Amniotic epithelial cell (primary cell): ENCODE measurements around the gene SLC66A2.

Source experiments
- DNase-seq: peaks from one replicate; pipeline ENCODE4 v3.0.0-alpha.2; 2010; ENCODE audit warnings: low read depth

The SLC66A2 gene

DNA sequence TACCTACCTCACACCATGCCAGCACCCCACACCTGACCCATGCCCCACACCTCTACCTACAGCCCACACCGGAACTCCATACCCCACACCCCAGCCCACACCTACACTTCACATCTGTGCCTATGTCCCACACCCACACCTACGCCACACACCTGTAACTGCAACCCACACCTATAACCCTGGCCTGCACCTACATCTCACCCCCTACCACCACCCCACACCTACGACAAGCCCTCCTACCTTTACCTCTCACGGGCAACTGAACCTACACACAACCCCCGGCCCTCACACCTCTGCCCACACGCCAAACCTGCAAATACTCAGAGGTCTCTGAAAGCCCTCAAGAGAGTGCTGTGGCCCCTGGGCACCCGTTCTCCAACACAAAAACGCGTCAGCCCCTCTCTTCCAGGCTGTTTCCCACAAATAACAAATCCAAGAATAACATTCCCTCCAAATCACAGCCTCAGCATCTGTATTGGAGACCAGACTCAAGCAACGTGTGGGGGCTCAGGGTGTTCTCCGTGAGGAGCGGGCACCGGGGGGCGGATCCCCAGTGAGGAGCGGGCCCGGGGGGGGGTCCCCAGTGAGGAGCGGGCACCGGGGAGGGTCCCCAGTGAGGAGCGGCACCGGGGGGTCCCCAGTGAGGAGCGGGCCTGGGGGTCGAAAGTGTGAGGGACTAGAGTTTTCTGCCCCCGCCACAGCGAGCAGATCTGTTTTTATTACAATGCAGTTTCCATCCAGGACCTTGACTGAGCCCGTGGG, 33.4 kb downstream of the SLC66A2 start:
- DNase-seq: no peak

DNA sequence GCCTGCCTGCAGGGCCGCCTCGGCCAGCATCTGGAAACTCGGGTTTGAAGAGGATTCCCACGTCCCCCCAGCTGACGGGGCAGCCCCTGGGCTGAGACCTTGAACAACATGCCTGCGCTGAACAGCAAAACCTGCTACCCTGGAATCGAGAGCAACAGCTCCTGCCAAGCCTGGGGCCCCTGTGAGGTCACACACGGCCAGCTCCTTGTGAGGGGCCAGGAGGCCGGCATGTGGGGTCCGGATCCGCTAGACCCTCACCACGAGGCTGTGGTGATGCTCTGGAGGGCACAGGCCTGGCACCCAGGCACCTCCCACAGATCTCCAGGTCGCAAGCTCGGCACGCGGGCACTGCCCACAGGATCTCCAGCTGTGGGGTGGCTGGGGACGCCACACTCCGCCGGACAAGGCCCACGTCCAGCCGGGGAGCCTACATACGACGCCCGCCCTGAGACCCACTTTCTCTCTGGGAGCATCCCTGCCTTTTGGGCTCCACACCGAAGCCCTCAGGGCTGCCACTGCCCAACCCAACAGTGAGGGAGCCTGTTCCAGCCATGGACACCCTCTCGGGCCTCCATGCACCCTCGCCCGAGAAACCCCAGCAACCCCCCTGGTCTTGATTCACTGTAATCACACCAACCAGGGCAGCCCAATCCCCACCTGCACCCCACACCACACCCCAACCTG, 34.1 kb downstream of the SLC66A2 start:
- DNase-seq: no peak

DNA sequence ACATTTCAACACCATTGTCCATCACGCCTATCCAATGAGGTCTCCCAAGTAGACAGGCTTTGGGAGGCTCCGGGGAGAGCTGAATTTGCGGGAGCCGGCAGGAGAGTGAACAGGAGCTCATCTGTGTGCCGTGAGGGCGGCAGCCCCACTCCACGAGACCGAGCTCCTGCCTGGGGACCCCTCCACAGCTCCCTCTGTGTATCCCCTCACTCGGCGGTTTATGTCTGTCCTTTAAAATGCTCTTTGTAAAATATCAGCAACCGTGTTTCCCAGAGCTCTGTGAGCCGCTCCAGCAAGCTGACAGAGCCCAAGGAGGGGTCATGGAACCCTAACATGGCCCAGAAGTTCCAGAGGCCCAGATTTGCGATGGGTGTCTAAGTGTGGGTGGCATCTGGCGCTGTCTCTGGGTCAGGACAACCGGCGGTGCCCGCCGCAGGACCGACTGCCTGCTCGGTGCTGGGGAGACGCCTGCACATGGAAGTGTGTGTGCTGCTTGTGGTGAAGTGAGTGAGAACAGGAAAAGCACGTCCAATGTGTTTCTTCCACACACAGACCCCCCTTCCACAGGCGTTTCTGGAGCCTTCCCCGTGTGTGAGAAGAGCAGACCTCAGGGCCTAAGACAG, 34.8 kb downstream of the SLC66A2 start:
- DNase-seq: no peak

DNA sequence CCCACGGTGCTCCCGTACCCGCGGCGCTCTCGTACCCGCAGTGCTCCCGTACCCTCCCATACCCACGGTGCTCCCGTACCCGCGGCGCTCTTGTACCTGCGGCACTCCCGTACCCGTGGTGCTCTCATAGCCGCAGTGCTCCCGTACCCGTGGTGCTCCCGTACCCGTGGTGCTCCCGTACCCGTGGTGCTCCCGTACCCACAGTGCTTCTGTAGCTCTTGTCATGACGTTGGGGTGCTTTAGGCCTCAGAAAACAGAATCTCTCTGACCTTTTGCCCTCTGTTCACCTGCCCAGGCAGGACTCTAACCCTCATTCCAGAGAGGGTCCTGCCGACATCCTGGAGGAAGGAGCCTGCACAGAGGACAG, 35.3 kb downstream of the SLC66A2 start:
- DNase-seq: no peak

DNA sequence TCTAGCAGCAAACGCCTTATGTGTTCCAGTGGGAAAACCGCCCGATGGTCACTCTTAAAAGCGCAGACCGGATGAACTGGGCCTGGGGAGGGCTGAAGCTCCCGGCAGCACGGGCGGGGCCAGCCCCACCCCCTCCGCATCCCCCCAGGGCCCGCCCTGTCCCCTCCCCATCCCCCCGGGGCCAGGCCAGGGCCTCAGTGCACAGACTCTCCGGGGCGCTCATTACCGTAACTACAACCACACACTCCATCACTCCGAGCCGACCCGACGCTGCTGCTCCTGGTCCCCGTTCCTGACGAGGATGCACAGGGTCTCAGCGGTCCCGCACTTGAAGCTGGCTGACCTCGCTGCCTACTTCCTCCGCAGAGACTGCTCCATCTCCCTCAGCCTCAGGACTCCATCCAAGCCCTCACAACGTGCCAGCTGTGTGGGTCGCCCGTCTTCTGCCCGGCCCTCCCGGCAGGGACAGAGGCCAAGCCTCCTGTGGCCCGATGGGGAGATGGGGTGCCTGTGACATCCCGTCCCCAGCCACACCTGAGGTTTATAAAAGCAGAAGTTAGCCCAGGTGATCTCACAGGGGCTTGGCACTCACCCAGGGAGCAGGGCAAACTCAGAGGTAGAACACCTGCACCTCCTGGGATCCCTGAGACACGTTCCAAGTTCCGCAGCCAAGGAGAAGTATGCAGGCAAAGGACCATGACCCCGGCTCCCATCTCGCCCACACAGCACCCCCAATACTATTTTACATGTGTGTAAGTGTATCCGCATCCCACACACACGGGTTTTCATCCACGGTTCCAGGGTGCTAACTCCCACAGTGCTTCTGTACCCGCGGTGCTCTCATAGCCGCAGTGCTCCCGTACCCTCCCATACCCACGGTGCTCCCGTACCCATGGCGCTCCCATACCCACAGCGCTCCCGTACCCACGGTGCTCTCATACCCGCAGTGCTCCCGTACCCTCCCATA, 36.0 kb downstream of the SLC66A2 start:
- DNase-seq: no peak

DNA sequence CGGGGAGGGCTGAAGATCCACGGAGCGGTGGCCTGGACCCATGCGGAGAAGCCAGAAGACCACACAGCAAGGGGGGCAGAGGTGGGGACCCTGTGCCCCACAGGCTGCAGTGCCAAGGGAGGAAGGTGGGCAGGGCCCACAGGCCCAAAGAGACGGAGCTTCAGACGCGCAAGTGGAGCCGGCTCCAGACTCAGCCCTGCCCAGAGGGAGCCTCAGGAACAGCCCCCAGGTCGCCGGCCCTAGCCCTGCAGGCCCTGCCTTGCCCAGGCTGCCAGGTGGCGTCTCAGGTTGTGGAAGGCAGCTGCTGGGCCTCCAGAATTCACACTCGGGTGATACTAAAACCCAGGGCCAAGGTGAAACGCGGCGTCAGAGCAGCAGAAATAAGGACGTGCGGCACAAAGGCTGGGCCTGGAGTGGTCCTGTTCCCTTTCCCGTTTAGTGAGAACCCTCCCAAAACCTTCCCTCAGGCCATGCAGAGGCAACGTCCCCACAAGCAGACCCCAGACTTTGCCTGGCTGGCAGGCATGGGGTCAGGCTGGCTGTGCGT, 36.8 kb downstream of the SLC66A2 start:
- no peak for DNase-seq

DNA sequence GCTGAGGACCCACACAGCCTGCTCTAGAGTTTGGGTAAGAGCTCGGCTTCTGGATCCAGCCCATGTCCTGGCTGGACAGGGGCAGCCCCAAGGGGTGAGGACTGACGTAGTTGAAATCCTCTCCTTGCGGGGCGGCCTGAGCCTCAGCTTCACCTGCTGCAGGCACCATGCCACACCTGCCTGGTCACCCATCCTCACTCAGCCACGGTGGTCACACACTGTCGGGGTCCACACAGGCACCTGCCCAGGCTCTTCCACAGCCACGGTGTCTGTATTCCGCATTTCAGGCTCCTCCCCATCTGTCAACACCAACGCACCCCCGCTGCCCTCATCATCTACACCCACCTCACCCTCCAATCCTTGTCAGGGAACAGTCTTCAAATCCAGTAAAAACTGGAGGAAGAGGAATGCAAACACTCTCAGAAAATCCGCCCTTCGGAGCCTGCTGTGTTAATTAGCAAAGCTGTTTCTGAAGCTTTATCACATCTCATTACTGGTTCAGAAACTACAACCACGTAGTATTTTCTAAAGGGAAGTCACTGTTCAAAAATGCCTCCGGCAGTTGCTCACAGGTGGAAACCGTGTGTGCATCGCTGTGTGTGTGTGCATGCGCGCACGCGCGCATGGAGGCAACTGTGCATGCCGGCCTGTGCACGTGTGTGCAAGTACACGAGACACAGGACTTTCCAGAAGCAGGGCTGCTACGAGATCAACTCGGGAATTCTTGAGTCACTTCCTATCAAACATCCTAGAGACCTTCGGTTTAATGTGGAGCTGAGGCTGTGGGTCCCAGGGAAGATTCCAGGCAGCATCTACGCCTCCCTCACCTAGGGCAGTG, 38.2 kb downstream of the SLC66A2 start:
- DNase-seq: no peak

DNA sequence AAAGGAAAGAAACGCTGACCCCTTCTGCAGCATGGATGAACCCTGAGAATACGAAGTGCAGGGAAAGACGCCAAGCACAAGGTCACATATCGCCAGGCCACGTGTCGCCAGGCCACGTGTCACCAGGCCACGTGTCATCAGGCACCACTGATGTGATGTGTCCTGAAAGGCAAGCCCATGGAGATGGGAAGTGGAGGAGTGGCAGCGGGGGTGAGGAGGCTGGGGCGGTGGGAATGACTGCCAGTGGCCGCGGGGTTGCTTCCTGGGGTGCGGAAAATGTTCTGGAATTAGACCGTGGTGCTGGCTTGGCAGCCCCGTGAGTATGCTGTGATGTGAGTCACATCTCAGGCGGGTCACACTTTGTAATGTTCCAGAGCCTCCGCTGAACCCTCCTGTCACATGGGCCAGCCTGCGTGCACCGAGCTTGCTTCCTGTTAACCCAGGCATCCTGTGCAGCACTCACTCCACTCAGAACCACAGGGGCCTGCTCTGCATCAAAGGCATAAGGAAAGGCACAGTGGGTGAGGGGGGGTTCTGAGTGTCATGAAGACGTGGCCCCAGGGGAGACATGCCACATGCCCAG, 39.0 kb downstream of the SLC66A2 start:
- DNase-seq: no peak

DNA sequence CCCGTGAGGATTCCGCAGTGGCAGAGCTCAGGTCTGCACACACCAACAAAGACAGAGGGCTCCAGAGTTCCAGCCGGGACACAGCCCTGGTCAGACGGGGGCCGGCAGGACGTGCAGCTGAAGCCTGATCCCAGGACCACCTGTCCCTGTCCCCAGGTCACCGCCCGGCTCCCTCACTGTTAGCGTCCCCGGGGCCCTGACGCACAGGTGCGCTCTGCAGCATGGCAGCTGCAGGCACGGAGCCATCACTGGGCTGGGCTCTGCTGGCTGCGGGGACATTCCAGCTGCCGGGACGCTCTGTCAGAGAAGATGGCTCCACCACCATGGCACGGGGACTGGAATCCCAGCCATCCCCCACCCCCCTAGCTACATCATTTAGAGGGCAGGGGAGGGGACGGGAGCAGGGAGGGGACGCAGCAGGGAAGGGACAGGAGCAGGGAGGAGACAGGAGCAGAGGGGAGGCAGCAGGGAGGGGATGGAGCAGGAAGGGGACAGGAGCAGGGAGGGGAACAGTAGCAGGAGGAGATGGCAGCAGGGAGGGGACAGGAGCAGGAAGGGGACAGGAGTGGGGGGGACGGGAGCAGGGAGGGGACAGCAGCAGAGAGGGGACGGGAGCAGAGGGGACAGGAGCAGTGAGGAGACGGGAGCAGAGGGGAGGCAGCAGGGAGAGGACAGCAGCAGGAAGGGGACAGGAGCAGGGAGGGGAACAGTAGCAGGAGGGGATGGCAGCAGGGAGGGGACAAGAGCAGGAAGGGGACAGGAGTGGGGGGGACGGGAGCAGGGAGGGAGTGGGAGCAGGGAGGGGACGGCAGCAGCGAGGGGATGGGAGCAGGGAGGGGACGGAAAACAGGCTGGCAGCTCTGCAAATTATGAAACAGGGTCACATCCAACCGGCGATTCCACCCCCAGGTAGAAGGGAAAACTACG, 39.8 kb downstream of the SLC66A2 start:
- no peak for DNase-seq

DNA sequence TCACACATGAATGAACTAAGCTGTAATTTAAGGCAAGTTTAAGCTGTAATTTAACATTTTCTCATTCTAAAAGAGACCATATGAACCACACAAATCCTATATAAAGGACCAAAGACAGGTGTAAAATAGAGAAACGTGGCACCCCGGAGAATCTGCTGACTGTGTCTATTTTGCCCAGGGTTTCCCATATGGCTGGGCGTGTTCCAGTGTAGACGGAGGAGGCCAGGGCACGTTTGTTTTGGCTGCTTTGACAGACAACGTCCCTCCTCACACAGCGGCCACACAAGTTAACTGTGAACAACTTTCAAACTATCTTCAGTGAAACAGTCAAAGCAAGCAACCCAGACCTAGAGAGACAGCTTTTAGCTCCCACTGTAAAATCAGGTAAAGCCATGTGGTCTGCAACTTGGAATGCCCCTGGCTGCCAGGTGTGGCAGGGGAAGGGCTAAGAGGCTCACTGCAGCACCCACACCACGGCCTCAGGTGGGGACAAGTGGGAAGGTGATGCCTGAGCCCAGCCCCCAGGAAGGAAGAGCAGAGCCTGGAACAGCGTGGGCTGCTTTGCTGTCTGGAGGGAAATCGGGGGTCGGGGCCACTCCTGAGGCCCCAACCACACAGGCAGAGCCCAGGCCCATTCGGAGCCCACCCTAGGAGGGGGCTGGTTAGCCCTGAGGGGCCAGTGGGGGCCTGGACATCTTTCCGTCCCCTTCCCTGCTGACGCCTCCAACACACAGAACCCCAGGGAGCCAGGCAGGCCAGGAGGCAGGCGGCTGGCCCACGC, 40.7 kb downstream of the SLC66A2 start:
- DNase-seq: no peak

DNA sequence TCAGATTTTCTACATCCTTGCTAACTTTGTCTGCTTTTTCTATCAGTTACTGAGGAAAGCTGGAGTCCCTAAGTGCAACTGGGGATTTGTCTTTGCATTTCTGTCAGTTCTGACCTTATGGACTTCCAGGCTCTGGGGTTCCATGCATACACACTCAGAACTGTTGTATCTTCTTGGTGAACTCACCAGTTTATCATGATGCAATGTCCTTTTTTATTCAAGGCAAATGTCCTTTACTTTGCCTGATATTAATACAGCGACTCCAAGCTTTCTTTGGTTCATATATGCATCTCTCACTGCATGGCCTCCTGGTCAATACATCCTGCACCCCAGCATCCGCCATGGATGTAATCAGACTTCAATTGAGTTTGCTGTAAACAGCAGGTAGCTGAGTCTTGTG, 44.7 kb downstream of the SLC66A2 start:
- DNase-seq: no peak

DNA sequence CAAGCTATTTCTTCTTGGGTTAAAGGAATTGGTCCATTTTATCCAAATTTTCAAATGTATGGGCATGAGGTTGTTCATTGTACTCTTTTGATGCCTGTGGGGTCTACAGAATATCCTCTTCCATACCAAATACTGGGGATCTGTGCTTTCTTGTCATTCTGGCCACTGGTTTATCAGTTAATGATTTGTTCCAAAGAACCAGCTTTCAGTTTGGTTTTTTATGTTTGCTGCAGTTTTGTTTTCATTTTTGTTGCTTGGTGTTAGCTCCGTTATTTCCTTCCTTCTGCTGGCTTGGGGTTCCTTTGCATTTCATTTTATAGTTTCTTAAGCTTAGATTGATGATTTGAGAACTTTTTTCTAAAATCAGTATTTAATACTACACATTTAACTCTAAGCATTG, 45.5 kb downstream of the SLC66A2 start:
- no peak for DNase-seq

DNA sequence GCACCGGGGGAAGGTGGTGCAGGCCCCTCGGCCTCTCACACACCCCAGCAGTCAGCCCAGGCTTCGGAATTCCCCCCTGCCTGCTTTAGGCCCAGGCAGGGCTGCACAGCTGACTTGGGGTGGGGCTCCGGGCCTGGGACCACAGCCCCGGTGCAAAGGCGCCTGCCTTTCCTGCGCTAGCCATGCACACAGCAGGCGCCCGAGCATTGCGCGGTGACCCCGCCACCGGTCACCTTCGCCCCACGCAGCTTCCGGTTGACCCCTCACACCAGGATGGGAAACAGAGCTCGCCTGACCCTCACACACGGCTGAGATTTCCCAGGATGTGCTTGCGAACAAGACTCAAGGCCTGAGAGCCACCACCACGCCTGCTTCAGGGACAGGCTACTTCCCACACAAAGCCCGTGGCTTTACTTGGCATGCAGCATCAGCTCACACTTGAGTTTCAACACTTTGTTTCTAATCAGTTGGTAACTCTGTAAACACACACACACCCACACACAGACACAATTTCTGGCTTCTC, 46.0 kb downstream of the SLC66A2 start:
- peak; percentile 50 for DNase-seq

DNA sequence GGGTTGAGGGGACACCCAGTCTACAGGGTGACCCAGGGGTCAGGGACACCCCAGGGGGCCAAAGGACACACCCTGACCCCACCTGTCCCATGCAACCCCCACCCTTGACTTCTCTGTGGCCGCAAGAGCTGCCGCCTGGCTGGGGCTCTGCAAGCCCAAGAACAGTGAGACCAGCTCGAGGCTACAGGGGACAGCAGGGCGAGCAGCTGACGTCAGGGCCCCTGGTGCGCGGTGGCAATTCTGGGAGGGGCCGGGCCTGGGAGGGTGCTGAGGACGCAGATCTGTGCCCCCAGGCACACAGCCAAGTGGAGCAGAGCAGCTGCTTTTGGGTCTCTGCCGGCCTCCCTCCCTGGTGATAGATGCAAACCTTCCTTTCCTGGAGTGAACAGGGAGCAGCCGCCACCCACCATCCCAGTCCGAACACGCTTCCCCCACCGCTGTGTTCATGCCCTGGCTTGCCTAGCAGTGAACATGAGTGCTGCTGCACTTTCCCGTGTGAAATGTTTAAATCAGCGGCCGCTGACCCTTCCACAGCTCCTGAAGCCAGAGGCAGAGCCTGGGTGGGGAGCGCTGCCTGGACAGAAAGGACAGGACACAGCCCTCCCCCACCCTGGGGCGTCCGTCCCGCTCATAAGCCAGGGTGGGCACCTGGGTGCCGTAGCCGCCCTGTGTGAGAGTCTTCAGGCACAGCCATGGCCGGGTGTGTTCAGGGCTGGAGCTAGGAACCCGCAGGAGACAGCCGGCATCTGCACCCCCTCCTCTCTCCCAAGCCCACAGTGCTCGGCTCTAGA, 46.9 kb downstream of the SLC66A2 start:
- no peak for DNase-seq

DNA sequence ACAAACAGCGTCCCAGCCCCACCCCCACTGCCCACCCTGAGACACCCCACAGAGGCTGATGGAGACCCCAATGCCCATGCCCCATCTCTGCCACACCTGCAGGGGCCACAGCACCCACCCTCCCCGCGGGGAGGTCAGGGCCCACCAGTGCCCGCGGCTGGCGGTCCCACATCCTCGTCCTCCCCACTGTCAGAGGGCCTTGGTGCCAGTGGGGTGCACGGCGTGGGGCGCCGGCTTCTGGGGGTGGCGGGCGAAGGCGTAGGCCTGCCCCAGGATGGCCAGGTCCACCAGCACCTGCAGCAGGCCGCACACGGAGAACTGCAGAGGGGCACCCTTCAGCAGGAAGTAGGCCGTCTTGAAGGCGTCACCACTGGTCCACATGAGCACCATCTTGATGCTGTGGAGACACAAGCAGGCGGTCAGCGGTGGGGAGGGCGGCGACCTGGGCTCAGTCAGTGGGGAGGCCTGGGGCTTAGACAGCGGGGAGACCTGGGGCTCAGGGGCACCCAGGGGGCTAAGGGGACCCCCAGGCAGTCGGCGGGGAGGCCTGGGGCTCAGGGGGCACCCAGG, 47.6 kb downstream of the SLC66A2 start:
- DNase-seq: no peak

DNA sequence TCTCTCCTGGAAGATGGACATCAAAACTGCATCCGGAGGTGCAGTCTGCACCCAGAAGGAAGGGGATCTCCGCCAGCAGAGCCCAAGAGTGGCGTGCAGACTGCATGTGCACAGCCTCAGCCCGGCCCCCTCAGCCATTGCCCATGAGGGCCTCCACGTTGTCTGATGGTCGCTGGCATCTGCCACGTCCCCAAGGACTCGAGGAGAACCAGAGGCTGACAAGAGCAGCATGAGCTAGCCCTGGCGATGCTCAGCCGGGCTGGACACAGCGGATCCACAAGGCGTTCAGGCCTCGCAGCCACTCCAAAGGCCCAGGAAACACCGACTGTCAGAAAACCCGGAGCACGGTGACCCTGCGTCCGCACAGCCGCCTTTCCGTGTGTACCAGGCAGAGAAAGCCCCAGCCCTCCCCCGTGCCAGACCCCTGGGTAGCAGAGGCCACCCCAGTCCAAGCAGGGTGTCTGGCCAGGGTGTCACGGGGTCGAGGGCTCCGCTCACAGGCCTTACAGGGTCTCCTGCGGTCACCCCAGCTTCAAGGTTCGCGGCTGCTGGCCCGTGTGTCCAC, 48.3 kb downstream of the SLC66A2 start:
- DNase-seq: no peak

DNA sequence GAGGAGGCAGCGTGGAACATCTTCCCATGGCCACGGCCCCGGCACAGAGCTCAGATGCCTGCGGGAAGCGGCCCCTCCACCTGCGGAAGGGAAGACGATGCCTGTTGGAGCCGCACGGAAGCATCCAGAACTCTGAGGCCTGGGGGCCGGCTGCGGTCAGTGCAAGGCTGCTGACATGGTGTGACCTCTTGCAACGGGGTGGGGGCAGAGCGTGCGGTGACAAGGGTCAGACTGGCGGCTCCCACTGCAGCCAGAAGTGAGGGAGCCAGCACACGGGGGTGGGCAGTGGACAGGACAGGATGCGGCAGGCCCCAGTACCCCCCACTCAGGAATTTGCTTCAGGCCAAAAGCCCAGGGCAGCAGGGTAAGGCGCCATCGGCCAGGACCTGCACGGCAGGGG, 48.8 kb downstream of the SLC66A2 start:
- no peak for DNase-seq
